Calu3 (cell line): ENCODE results near the gene HIBCH. TPM values are rescaled to one million over a fixed set of nuclear protein-coding genes. Genes with fewer than 3 reads are reported as not detected.
"Not testable (repeated sequence)": the region's sequence is repeated elsewhere in the genome, so short reads cannot be mapped to it uniquely, and the experiment has no call there.

Experiments
- BruUV-seq: library from RNA; stranded (reverse); fragments of 400-500 nt; replicated peaks from 2 replicates; lab custom pipeline; 2021; lab: Mats Ljungman, UMichigan
- CTCF ChIA-PET: fragments of 300-600 bp; sonication (Branson Sonifier 250); formaldehyde crosslinking; loops from one replicate; lab custom pipeline; 2022; ENCODE audit warnings: antibody characterized with exemption; lab: Charles Lee
- DNase-seq: peaks from one replicate; pipeline ENCODE4 v3.0.0; 2022
- H3K27ac Mint-ChIP-seq: one replicate; pipeline ENCODE4 v1.8.0; 2022; ENCODE audit warnings: mixed read lengths; ENCODE audit not compliant: unreplicated experiment
- H3K27me3 Mint-ChIP-seq: one replicate; pipeline ENCODE4 v1.8.0; 2022; ENCODE audit warnings: mixed read lengths; ENCODE audit not compliant: unreplicated experiment
- H3K36me3 Mint-ChIP-seq: one replicate; pipeline ENCODE4 v1.8.0; 2022; ENCODE audit warnings: mild to moderate bottlenecking, moderate library complexity, mixed read lengths; ENCODE audit not compliant: insufficient read depth, unreplicated experiment
- H3K4me1 Mint-ChIP-seq: one replicate; pipeline ENCODE4 v1.8.0; 2022; ENCODE audit warnings: mild to moderate bottlenecking, low read depth, mixed read lengths; ENCODE audit not compliant: unreplicated experiment
- H3K4me3 Mint-ChIP-seq: one replicate; pipeline ENCODE4 v1.8.0; 2022; ENCODE audit warnings: mild to moderate bottlenecking, low read depth, moderate library complexity, mixed read lengths; ENCODE audit not compliant: unreplicated experiment
- H3K9me3 Mint-ChIP-seq: one replicate; pipeline ENCODE4 v1.8.0; 2022; ENCODE audit warnings: low read depth, mixed read lengths; ENCODE audit not compliant: unreplicated experiment
- CTCF ChIP-seq: fragments of 200-600 bp; IDR thresholded peaks from one replicate; pipeline ENCODE4 v1.8.0; 2022; ENCODE audit warnings: antibody characterized with exemption; ENCODE audit not compliant: unreplicated experiment
- intact Hi-C: fragments of 100-400 bp; cut with micrococcal nuclease; formaldehyde crosslinking; loops from one replicate; pipeline ENCODE4 v1.10.0; 2022; ENCODE audit not compliant: unreplicated experiment
- total RNA-seq: library from RNA; stranded (reverse); gene quantifications from 2 replicates; pipeline ENCODE4 v1.2.3, GENCODE V29; 2022

Gene HIBCH
- total RNA-seq, 1 experiment from 2014 or later: 44.6 TPM

- Mint-ChIP-seq H3K36me3 (peaks cover under 1% of the 10 kb centered on the region), H3K4me1 (peaks cover 20% of the 10 kb centered on the region), H3K4me3 (no peak overlapping the region), H3K9me3 (no peaks in the 10 kb centered on the region), H3K27ac (no peak overlapping the region), H3K27me3 (no peaks in the 10 kb centered on the region)
- TF ChIP-seq CTCF: no peak
- CTCF ChIA-PET: no interaction called here
- DNase-seq: no peak
- intact Hi-C loops: no loop called here
- BruUV-seq: no TSS peak
These were observed 16.8 kb upstream of the HIBCH start for GRCh38 chr2:190336420-190336819.

GRCh38 chr2:190335584-190335983 is 16.0 kb upstream of the HIBCH start:
- H3K27ac Mint-ChIP-seq, H3K27me3 Mint-ChIP-seq, H3K36me3 Mint-ChIP-seq, CTCF ChIA-PET, intact Hi-C loops, H3K9me3 Mint-ChIP-seq, H3K4me3 Mint-ChIP-seq, DNase-seq, BruUV-seq: not testable (repeated sequence)
- peaks cover 20% of the 10 kb centered on the region for H3K4me1 Mint-ChIP-seq

GRCh38 chr2:190335225-190335559 is 15.6 kb upstream of the HIBCH start:
- peak overlapping the region; percentile 40 for H3K4me3 Mint-ChIP-seq
- H3K4me1 Mint-ChIP-seq: peaks cover 20% of the 10 kb centered on the region
- BruUV-seq: no TSS peak
- no peaks in the 10 kb centered on the region for H3K27me3 Mint-ChIP-seq
- intact Hi-C loops: no loop called here
- no peak for TF ChIP-seq CTCF
- CTCF ChIA-PET: no interaction called here
- no peak for DNase-seq
- no peaks in the 10 kb centered on the region for H3K9me3 Mint-ChIP-seq
- H3K27ac Mint-ChIP-seq: peak overlapping the region; percentile 57
- no peaks in the 10 kb centered on the region for H3K36me3 Mint-ChIP-seq

- Mint-ChIP-seq H3K9me3 (no peaks in the 10 kb centered on the region), H3K4me1 (peaks cover 20% of the 10 kb centered on the region), H3K4me3 (peak overlapping the region; percentile 40), H3K36me3 (no peaks in the 10 kb centered on the region), H3K27ac (peak overlapping the region; percentile 57), H3K27me3 (no peaks in the 10 kb centered on the region)
- DNase-seq: no peak
- intact Hi-C loops: no loop called here
- no peak for TF ChIP-seq CTCF
- no TSS peak for BruUV-seq
- CTCF ChIA-PET: no interaction called here
These were observed 15.0 kb upstream of the HIBCH start for GRCh38 chr2:190334479-190335224.

GRCh38 chr2:190333928-190334327 is 14.3 kb upstream of the HIBCH start:
- Mint-ChIP-seq H3K4me3 (peak overlapping the region; percentile 40), H3K27me3 (no peaks in the 10 kb centered on the region), H3K4me1 (peaks cover 20% of the 10 kb centered on the region), H3K9me3 (no peaks in the 10 kb centered on the region), H3K36me3 (no peaks in the 10 kb centered on the region), H3K27ac (peak overlapping the region; percentile 57)
- CTCF ChIA-PET: no interaction called here
- intact Hi-C loops: no loop called here
- no peak for DNase-seq
- BruUV-seq: no TSS peak
- no peak for TF ChIP-seq CTCF
